NB4 (cell line): Measurements from ENCODE around the gene ORAI2.

Source experiments
- CTCF ChIP-seq: IDR thresholded peaks from one replicate; pipeline ENCODE4 v1.5.1; 2012; ENCODE audit warnings: low read depth, low read length
- MAX ChIP-seq: IDR thresholded peaks from 2 replicates; pipeline ENCODE4 v1.6.1; 2011; ENCODE audit warnings: low read depth, low read length

GRCh38 chr7:102434039-102434486, 688 bp downstream of the ORAI2 start:
- TF ChIP-seq CTCF = no peak
- no peak for TF ChIP-seq MAX
